Left lobe of liver (tissue), 2 donors: ENCODE data around the gene GMDS. TPM values are rescaled to one million over a fixed set of nuclear protein-coding genes. Genes with fewer than 3 reads are reported as not detected.

Experiments
- ATAC-seq: fragments of 200-7000 bp; cut with Tn5 transposase; one replicate; pipeline ENCODE4 v1.9.1; 2020; ENCODE audit warnings: mild to moderate bottlenecking, moderate library complexity
- DNase-seq: peaks from one replicate; pipeline ENCODE4 v3.0.0-alpha.2; 2020; ENCODE audit warnings: low spot score
- total RNA-seq: library from RNA; stranded (reverse); gene quantifications from one replicate; pipeline ENCODE4 v1.2.1, GENCODE V29; 2021
- donor health status: DM: no; HTN: no; CAD: no; lungs with moderate emphysema.
- donor health status: DM: no; HTN: yes; CAD: no.

Gene GMDS
- total RNA-seq, 1 donor from 2014 or later: 23.9 TPM

DNA sequence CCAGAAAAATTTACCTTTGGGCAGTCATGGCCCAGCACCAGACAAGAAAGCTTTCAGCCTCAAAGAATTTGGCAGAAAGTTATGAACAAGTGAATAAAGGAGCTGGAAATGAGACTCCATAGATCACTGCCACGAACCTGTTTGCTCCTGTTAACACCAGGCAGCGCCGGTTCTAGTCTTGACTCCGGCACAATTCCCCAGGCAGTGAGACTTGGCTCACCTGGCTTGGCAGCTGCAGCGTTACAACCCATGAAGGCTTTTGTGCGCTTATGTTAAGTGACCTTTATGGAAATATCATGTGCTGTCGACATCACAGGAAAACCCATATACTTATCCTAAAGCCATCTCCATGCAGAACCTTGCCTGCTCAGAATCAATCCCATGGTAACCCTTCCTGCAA, 657.9 kb downstream of the GMDS start:
- ATAC-seq (no peak), DNase-seq (no peak)

DNA sequence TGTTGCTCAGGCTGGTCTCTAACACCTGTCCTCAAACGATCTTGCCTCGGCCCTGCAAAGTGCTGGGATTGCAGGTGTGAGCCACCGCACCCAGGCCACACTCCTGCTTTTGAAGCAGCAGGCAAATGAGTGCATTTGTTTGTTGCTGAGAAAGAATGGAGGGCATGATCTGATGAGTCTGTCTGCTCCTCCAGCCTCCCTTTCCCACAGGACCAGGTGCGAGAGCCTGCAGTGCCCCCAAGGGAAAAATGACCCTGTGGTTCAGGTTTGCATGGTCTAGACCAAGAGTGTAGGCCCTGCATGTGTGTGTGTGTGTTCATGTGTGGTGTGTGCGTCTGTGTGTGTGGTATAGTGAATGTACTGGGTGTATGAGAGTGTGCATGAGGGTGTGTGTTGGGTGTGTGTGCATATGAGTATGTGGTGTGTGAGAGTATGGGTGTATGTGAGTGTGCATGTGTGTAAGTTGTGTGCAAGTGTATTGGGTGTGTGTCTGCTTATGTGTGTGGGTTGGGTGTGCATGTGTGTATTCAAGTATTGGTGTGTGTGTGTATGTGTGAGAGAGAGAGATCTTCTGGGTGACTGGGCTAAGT, 658.4 kb downstream of the GMDS start:
- ATAC-seq: no peak
- no peak for DNase-seq

DNA sequence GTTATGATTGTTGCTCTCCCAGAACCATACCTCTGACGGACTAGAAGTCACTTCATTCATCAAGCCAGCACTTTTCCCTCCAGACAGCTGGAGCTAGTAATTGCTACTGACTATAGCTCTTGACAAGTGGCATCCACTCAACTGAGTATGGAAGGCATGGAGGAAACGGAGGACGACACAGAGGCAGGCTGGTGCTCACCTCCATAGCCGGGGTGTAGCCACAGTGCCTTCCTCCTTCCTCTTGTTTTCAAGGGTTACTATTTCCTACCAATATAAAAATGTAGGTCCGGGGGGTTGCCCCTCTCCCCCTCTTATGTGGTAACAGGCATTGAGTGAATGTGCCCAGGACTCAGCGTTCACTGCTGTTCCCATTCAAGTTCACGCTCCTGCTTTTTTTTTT, 659.1 kb downstream of the GMDS start:
- no peak for ATAC-seq
- DNase-seq: no peak

DNA sequence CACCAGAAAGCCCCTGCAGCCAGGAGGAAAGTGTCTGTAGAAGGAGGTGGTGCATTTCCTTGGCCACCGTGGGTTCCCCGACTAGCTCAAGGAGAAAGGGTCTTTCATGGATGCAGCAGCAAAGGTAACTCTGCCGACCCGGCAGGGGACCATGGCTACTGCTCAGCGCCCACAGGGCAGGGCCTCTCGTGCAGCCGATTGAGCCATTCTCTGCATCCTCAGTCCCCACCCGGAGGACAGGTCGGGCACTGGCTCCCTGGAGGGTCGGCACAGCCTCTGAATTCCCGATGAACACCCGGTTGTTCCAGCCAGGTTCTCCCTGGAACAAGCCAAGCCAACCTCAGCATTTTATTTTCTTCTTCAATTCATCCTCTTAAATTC, 659.7 kb downstream of the GMDS start:
- DNase-seq: no peak
- no peak for ATAC-seq

DNA sequence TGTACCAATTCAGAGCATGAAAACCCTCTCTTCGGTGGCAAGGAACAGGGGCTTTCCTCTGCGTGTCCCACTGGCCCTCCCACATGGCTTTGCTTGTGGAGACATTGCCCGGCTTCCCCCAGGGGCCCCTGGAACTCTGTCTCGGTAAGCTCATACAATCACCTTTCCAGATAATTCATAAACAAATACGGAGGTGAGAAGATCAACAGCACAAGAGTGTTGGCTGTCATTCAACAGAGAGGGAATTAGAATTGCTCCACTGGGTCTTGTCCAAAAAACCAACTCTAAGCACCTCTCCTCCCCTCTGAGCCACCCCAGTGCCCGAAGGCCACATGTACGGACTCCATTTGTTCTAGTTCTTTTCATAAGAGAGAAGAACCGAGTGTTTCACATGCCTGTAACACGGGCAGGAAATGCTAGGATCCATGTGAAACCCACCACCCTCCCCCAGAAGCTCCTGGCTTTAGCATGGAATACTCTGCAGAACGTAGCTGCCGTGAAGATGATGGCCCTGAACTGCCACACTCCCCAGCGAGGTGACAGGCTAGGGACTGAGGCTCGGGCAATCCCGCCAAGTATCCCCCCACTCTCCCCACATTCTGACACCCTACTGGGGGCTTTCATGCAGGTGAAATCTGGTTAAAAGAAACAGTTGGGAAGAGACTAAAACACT, 660.3 kb downstream of the GMDS start:
- no peak for ATAC-seq
- no peak for DNase-seq

DNA sequence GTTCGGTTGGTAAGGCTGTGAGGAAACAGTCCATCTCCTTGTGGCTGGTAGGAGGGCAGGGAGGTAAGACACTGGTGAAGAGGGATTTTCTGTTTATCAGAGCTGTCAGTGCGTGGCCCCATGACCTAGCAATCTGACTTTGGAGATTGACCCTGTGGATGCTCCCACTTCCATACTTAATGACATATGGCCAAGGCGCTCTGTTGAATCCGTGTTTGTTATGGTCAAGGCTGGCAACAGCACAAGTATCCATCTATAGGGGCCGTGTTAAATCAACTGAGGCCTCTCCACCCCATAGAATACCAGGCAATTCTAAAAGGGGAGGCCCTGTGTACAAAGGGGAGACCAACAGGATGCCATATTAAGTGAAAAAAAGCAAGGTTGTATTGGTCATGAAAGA, 661.3 kb downstream of the GMDS start:
- DNase-seq (no peak), ATAC-seq (no peak)

DNA sequence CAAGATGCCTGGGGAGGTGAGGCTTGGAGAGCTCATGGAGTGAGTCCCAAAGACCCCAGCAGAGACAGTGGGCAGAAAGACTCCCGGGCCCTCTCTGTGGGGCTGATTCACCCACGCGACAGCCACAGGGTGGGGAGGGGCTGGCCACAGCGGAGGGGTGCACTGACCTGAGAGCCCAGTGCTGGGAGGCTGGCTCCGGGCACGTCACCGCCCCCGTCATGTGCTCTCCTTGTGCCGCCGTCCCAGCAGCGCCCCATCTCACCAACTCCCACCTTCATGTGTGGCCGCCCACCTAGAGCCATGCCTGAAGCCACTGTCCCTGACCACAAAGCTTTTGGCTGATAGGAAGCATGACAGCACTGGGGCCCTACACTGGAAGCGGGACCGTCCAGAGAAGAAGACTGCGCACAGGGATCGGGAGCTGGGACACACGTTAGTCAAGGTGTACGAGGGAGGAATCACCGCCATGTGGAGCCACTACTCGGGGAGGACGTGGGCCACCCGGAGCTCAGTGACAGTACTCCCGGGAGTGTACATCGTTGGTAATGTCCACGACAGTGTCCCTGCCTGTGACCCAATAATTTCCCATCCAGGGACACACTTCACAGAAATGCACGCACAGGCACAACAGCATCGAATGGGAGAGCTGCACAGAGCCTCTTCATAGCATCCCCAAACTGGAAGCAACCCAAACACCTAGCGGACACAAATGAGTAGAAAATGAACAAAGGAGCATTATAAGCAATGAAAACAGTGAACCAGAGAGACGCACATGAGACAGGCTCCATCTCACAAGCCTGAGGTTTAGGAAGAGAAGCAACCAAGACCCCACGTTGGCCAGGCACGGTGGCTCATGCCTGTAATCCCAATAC, 664.0 kb downstream of the GMDS start:
- no peak for ATAC-seq
- no peak for DNase-seq

DNA sequence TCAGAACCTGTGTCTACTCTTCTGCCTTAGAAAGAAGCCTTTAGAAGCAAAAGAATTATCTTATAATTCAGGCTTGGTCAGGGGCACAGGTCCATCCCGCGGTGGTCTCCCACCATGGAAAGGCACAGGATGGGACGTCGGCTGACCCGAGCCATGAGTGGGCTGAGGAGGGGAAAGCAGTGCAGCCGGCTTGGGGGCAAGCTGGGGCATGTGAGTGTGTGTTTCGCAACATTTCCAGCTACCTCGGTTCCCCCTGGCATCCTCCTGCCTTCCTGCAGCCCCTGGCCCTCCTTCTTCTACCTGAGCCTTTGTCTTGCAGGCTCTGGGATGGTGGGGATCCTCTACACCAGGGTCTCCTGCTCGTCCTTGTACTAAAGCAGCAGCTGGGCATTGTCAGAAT, 664.8 kb downstream of the GMDS start:
- no peak for DNase-seq

DNA sequence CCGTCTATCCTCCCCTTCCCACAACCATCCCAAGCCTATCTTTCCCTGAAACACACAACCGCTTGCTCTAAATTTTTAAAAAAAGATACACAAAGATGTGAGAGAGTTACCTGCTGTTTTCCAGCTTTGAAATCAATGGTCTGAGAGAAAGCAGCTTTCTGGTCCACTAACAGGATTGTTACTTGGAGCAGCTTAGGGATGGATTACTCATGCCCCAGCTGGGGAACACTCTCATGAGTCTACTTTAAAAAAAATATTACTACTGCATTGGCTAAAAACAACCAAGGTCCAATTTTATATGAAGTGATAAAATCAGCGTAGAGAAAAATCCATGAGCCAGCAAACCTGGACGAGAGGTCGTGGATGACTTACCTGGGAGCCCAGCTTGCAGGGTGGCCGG, 665.3 kb downstream of the GMDS start:
- no peak for ATAC-seq
- DNase-seq: no peak

More for the DNA sequence above, 664.8 kb downstream of the GMDS start:
- ATAC-seq: no peak

DNA sequence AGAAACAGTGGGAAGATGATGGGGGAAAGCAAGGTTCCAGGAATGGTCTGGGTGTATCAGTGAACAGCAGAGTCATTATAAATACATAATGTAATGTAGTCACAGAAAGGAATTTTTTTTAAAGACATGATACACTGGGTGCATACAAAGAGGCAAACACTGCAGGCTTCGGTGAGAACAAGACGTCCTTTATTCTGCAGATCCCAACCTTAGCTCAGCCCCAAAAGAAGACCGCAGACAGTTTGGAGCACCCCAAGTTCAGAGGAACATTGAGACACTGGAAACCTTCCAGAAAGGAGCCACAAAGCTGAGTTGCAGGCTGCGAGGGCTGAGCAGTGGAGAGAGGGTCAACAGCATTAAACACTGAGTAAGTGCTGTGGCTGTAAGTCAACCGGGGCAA, 666.3 kb downstream of the GMDS start:
- ATAC-seq (no peak), DNase-seq (no peak)

DNA sequence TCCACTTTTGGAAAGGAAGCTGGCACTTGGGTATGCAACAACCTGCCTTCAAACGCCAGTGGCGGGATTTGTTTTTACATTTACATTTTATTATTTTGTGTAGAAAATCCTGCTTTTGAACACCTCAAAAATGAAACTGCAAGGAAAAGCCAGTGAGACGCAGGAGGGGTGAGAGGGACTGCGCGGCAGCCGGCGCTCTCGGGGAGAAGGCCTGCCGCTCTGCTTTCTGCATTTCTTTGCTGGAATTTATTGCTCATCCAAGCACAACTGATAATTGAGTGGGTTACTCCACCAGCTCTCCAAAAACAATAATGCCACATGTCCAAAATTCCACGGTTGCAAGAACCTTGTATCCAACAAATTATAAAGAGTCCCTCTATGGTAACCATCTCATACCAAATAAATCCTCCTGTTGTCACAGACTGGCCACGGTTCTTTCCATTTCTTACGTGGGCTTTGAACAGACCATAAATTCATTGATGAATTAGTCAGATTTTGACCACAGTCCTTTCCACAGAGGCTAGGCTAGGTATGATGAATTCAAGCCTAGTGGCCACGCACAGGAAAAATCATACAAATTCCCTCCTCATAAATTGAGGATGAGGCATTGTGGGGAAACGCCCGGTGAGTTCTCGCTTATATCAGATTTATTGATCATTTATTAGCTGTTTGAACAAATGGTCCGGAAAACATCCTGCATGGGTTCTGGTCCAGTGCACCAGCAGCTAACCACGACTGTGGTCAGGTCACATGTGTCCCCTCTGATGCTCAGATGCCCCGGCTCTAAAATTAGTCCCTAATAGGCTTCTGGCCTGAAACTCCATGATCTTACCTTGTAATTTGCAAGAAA, 667.3 kb downstream of the GMDS start:
- ATAC-seq: no peak
- no peak for DNase-seq

DNA sequence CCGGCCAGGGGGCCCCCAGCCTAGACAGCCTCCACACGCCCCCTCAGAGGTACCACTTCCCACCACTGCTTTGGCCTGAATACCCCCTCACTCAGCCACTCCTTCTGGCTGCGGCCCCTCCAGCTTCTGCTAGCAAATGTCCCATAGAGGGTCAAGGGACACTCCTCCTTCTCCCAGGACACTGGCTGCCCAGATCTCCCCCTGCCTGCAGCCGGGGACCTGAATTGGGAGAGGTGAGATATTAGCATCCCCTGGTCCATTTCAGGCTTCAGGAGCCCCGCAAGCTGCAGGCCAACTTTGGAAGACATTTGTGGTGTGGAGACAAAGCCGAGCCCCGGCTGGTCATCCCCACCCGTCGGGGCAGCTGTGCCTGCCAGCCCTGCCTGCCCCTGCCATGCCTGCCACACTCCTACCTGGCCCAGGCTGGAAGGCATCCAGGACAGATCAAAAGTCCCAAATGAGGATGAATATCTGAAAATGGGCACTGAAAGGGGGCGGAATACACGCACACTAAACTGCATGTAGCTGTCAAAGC, 668.2 kb downstream of the GMDS start:
- ATAC-seq (no peak), DNase-seq (no peak)

DNA sequence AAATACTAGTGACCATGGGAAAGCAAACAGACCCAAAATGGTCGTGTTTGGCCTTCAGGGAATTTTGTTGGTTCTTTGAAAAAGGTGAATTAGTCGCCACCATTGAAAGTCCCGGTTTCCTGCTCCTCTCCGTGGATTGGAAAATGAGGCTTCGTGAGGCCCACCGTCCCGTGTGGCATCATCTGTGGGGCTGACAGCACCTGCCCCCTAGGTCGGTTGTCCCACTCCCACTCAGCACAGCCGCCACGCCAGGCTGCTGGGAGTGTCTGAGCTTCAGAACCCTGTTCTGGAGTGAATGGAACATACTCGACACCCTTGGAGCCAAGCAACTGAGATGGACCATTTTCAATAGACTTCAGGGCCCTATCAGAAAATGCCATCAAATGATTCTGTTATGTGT, 668.7 kb downstream of the GMDS start:
- DNase-seq (no peak), ATAC-seq (no peak)

DNA sequence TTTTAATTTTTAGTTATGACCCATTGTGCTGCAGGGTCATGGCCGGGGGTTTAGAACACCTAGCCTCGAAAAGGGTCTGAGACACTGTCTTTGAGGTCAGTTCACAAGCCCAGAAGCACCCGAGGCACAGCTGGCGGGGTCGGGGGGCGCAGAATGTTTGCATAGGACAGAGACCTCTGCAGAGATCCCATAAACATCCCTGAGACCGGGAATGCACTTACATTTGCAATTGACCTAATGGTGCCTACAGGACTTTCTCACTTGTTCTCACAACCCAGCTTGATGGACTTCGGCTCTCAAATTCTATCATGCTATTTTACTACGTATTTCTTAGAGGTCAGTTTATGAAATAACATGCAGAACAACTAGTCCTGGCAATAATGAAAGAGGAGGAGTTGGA, 669.2 kb downstream of the GMDS start:
- DNase-seq: no peak

DNA sequence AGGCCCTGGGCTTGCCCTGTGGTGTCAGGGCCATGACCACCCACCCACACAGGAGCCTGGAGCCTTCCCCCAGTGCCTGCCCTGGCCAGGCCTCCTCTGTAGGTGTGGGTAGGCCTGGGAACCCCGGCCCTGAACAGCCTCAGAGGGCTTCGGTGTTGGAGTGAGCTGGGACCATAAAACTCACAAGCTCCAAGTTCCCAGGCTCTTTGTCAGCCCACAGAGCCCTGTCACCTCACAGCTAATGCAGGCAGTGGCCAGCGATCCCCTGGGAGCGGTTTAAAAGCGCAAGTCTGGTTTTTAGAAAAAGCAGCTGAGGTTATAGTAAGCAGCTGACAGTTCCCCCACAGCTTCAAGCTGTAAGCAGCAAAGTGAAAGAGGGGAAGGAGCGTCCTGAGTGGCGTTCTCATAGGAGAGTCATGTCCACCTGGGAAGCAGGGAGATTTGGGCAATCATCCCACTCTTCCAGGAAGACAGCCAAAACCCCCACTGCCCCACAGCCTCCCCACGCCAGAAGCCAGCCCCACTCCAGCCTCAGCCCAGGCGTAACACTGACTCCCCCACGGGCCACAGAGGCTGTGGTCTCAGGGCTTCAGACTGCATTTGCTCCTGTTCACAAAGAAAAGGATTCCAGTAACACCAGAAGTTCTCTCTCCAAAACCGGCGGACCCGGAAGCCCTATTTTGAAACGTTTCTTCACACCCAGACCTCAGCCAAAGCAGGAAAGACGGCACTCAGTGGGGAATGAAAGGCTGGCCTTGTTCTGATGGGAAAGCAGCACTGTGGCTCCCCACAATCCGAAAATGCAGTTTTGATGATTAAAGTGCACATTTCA, 670.0 kb downstream of the GMDS start:
- DNase-seq: no peak
- ATAC-seq: no peak

More for the DNA sequence above, 669.2 kb downstream of the GMDS start:
- ATAC-seq: no peak

DNA sequence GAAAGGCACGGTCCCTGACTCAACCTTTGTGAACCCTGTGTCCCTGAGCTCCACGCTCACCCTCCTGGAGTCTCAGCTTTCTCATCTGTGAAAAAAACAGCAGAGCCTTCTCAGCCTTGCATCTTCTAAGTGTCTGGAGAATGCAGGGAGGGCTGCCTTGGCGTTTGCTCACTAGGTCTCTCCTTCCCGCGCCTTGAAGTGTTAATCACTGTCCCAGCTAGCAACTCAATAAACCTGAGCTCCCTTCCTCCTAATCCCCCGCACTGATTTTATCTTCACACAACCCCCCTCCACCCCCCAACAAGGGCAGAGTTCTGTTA, 670.6 kb downstream of the GMDS start:
- ATAC-seq (no peak), DNase-seq (no peak)

DNA sequence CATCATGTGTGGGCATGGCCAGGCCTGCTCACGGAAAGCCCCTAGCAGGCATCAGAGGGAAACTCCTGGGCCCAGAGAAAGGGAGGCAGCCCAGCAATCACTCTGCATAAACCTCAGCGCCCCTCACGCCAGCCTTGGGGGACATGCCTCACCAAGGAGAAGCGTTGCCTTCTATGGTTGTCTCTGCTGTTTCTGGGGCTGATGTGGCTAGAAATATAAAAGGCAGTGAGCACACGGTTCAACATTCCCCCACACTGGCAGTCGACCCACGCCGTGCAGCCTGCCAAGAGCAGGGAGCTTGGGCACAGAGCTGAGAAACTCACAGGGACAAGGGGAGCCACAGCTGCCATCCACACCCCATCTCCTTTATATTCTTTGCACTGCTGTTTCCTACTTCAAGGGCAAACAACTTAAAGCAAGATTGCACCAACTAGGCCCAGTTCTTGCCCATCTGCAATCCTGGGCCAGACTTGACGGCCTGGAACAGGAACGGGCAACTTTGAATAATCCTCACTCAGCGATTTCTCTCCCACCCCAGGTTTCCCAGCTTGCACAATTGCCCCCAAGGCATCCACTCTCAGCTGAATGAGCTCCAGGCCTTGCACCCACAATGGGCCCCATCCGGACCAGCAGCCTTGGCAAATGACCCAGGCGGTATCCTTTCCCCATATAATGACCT, 671.2 kb downstream of the GMDS start:
- DNase-seq: no peak

More for the DNA sequence above, 671.2 kb downstream of the GMDS start:
- ATAC-seq: no peak
